ENCODE data around the gene KRT73.

KRT73 gene

DNA sequence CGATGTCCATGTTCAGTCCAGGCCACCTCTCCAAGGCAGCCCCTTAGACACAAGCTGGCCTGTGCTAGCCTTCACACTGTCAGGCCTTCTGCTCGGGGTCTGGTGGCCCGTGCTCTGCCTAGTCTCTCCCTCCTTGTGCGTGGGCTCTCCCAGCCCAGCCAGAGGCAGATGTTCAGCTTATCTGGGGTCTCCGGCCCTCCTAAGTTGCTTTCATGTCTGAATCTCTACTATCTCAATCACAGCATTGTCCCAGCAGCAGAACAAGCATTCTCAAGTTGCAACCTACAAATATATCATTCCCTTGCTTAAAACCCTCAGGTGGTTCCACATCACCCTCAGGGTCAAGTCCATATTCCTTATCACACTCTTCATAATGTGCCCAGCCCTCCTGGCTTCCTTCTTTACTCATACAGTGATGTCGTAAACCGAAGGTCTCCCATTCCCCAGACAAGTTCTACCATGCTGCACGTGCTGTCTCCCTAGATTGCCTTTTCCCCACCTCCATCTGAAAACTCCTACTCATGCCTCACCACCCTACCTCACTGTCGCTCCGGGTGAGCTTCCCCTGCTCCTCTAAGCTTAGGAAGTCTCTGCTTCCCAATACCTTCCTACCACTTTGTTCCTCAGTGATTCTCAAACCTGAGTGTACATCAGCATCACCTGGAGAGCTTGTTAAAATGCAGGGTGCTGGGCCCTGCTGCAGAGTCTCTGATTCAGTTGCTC is 1.5 kb downstream of the KRT73 start:
- no peak for DNase-seq

DNA sequence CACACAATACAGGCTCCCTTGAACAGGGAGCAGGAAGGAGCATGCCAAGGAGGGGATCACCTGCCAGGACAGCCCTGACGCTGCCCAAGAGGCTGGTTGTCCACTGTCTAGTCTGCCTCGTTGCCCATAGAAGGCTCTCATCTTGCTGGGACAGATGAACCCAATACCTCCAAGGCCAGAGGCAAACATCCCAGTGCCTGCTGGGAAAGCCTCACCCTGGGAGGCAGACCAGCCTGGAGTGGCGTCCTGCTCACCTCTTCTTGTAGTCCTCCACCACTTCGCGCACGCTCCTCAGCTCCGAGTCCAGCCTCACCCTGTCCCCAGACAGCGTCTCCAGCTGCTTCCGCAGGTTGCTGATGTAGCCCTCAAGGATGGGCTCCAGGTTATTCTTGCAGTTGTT is 2.4 kb downstream of the KRT73 start:
- DNase-seq: no peak

DNA sequence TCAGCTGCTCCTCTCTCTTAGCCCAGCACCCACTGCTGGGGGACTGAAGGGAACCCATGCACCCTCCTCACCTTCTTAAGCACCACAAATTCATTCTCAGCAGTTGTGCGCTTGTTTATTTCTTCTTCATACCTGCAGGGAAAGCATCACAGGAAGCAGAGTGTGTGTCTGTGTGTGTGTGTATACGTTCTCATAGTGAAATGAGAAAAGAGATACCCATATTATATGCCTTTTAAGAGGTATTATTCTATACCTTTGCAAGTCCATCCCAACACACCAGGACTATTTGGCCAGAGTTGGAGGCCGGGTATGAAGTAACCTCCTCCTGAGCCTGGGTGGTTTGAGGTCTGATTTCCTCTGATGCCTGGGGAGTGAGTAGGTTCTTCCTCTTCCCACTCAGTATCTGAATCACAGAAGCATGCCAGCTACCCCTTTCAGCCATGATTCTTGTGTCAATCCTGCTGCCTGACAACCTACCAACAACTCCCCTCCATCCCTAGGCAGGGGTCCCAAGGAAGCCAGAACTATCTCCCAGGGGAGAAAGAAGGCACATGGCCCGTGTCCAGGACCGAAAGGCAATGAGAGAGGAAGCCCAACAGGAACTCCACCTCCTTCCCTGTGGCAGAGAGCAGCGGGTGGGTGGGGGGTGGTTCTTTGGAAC is 3.0 kb downstream of the KRT73 start:
- peak; percentile 4 for DNase-seq

DNA sequence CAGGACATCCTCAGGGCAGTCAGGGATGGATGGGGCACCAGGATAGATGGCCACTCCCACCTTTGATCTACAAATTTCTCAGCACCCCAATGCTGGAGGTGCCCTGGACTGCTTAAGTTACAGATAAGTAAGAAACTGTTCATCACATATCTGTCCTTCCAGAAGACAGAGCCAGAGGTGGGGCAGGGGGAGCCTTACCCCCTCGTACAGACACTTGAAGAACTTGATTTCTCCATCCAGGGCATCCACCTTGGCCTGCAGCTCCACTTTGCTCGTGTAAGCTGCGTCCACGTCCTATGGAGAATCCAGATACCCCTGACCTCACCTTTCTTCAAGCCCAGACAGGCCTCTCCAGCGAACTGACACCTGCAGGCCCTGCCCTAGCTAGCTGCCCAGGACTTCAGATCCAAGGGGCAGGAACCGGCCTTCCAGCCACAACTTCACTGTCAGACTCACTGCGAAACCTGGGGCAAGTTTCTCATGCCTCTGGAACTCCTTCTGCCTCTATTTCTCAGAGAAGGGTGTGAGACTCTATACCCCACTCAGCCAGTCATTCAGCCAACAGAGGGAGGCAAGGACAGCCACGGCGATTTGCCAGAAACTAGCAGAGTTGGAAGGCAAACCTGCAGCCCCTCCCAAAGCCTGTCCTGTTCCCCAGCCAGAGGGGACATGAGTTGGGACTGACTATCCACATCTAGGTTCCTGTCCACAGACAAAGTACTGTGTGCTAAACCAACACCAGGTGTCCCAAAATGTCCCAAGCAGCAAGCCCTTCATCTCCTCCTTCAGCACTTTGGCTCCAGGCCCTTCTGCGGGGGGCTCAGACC is 3.8 kb downstream of the KRT73 start:
- DNase-seq: no peak

DNA sequence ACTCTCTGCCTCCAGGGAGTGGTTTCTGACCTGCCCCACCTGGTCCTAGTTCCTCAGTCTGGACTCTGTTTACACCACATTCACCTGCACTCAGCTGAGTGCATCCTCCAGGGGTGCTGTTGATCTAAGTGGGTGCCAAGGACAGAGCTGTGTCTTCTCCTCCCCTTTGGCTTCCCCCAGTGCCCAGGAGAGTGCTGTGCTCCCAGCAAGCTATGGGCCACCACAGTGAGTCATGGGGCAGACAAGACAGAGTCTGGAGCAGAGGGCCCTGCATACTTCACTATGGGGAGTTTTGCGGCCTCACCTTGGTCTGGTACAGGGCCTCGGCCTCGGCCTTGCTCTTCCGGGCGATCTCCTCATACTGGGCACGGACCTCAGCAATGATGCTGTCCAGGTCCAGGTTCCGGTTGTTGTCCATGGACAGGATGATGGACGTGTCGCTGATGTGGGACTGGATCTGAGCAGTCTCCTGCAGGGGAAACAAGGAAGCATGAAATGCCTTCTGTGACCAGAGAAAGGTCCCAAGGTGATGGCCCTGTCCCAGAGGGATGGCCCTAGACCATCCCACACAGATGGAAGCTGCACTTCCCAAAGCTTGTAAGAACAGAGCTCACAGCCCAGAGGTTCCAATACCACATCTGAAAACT is 4.9 kb downstream of the KRT73 start:
- DNase-seq: no peak

DNA sequence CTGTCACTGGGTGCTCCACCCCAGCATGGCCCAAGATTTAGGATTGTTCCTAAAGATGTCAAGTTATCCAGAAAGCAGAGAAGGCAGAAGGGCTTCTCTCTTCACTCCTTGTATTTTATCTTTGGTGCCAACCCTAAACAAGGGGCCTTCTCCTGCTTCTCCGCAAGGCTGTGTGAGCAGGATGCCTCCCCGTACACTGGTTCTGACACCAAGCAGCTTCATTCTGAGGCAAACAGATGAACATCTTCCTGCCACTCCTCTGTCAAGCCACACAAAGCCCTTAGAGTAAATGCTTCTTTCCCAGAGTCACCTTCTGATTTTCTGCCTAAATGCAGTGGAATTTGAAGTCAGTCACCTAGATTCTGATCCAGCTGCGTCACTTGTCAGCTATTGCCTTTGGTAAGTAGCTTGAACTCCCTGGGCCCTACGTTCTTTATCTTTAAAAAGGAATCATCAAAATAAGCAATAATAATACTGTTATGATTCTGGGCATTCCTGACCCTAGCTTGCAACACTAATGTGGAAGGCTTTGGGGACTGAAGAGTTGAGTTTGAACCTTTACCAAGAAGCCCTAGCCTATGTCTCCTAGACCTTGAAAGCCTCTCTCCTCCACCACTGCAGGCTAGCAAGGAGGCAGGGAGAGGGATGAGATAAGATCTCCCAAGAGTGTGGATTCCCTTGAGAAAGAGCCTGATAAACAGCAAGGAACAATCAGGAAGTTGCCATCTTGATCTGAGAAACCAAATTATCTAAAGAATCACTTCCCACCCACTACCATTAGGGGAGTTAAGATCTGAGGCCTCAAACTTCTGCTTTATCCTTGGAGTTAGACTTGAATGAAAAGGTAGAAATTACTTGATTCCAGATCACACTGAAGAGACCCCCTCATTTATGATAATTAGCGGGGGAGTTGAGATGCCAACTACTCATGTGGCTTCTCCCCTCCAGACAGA is 5.7 kb downstream of the KRT73 start:
- DNase-seq: no peak

DNA sequence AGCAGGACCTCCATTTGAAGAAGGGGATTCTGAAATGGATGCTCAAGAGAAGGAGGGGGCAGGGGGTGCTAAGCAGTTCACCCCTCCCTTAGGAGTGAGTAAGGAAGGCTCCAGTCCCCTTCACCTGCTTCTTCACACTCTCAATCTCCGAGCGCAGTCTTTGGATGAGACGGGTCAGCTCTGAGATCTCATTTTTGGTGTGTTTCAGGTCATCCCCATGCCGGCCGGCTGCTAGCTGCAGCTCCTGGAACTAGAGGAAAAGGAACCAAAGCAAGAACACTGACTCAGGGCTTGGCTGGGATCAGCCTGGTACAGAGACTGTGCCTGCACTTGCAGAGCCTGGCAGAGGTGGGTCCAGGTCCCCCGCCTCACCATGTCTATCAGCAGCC is 7.3 kb downstream of the KRT73 start:
- no peak for DNase-seq

DNA sequence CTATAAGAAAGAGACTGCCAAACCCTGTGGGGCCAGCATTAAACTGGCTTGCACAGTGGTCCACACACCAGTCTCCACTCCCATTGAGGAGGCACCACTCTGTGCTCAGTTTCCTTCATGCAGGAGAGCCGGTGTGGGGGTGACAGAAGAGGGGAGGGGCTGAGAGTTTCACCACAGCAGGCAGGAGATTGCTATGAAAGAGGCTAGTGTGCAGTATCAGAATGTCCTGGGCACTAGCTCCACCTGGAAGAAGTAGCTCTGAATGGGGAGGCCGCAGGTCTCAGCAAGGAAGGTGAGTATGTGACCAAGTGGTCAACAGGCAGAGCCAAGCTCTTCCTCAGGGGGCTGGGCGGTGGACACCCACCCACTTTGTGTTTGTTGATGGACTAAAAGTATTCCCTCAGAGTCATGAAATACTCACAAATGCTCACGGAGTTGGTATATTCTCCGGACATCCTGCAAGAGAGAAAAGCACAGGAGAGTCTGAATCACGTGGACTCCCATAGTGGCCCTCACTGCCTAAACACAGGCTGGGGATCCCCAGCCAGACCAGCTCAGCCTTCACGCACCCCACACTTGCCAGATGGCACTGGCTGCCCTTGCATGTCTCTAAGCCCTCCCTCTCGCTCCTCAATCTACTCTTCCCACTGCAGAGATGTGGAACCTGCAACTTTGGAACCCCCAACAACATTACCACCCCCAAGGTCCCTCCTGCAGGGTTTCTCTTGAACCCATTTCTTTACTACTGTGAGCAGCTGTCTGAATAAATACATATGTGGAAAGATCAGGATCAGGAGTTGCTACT is 9.3 kb downstream of the KRT73 start:
- DNase-seq: no peak

DNA sequence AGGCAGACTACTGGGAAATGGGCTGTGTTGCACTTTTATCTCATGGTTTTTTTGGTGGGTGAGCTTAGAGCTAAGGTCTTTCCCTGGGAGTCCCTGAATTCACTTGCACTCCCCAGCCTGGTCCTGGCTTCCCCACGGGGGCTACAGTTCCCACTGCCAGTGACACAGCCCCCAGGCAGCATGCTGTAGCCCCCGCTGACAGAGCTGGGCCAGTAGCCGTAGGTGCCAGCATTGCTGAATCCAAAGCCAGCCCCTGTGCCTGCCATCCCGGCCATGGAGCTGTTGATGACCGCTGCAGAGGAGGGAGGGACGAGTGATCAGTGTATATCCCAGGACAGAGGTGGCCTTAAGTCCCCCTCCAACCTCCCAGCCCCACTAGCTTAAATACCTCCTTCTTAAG is 10.2 kb downstream of the KRT73 start:
- DNase-seq: no peak

DNA sequence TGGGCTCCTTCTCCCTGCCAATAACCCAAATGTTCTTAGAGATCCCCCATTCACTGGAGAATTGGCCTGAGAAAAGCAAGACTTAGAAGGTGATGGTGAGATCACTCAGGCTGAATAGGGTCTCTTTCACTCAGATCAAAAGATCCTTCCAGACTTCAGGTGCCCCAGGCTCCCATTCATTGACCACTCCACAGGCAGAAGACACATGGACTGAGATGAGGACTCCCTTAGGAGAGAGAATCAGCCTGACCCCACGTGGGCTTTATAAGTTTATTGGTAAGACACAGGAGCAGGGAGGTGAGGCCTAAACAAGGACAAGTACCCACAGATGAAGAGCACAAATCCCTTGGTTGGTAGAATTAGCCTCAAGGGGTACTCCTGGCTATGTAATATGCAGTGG is 11.0 kb downstream of the KRT73 start:
- no peak for DNase-seq

DNA sequence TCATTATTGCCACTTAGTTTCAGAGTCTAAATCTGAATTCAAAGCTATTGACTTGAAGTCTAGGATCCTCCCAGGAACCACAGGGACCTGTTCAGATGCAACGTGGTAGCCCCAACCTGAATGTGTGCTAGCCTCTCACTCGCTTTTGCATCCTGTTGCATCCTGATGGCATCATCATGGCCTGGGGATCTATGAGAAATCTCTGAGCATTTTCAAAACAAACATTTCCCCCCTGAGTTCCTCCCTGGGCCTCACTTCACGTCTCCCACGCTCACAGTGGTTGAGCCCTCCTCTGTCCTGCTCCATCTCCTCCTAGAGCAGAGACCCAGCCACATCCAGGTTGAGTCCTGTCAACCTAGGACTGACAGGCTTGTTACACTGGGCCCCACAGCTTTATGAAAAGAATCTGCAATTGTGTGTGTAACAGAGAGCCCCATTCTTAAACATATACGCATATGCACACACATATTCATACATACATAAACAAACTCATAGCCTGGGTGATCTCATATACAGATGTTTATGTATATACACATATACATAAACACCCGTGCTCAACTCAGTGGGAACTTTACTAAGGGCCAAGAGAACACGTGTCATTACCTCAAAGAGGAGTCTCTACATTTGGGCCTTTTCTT is 11.7 kb downstream of the KRT73 start:
- DNase-seq: no peak

DNA sequence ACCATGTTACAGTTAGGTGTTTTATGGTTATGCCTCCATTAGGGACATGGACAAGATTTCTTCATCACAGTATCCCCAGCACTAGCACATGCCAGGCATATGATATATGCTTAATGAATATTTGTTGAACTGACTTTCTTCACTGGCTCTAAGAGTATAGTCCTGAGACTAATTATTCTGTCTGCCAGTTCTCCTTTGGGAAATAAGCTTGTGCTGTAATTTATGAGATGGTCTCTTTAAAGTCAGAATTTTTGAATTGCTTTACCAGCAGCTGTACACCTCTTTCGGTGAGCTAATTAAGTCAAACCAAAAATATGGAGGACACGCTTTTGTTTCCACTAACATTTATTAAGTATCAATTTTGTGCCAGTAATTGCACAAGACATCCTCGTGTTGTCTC is 12.3 kb downstream of the KRT73 start:
- DNase-seq: no peak

DNA sequence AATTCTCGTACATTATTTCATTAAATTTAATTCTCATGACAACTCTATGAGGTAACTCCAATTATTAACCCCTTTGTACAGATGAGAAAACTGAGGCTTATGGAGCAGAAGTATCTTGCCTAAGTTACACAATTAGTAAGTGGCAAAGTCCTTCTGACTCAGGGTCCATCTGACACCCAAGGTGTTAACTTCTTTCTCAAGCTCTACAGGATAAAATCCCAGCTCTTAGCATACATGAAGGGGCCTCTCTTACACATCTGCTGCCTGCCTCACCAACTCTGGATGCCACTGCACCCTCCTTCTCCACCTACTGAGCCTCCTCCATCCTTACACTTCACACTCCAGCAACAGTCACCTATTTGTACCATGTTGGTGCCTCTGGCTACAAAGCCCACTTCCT is 12.8 kb downstream of the KRT73 start:
- DNase-seq: no peak

DNA sequence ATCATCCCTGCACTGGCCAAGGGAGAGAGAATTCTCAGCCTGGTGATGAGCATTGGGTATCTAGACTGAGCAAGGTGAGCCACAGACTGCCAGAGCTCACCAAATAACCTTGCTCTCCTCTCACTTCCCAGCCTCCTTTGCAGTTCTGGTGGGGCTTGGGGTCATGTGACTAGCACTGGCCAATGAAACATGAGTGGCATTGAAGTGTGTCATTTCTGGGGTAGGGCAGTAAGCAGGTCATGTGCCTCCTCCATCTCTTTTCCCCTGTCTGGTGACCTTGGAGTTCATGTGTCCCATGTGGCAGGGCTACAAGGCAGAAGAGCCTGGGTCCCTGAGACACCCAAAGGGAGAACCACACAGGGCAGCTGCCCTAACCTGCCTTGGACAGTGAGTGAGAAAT is 13.5 kb downstream of the KRT73 start:
- no peak for DNase-seq

DNA sequence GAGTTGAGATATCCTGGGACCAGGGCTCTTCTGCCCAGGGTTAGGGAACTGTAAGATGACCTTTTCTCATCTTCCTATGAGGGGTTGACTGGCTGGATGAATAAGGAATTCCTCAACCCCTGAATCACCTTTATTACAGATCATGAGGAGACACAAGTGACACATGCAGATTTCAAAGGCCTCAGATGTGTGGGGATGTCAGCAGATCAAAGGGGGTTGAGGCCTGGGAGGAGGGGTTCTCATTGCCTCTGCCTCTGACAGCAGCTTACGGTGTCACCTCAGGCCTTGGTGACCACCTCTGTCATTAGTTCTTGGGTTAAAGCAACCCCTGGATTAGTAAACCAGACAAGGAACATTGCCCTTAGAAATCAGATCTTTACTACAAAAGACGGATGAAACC is 15.0 kb downstream of the KRT73 start:
- DNase-seq: peak; percentile 17

DNA sequence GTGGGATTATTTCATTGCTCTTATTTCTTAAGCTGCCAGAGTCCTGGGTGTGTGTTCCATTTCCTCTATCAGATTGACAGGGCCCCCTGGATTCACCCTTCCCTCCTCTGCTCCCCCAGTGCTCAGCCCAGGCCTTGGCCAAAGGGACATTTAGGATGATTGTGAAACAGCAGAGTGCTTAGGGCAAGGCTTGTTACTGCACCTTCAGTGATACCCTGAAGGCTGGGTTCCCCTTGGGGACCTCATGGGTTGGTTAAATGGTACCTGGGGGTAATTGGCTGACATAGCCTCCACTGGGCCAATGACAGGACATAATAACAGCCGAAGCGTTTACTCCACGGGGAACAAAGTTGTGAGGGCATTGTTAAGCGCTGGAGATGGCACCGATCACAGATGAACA is 15.8 kb downstream of the KRT73 start:
- DNase-seq: no peak

DNA sequence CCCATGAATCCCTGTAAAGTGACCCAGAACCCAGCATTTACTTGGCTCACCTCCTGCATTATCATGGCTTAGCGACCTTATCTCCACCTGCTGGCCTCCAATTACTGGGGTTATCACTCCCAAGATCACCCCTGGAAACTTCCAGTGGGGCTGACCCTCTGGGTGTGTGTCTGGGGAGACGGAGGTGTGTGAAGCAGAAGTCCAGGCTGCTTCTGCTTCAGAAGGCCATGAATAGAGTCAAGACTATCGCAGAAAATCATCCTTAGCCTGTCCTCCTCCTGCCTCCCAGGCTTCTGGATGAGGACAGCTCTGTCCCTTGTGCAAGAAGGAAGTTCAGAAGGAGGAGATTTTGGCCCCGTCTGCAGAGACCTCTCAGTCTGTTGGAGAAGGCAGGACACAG is 16.7 kb downstream of the KRT73 start:
- no peak for DNase-seq

DNA sequence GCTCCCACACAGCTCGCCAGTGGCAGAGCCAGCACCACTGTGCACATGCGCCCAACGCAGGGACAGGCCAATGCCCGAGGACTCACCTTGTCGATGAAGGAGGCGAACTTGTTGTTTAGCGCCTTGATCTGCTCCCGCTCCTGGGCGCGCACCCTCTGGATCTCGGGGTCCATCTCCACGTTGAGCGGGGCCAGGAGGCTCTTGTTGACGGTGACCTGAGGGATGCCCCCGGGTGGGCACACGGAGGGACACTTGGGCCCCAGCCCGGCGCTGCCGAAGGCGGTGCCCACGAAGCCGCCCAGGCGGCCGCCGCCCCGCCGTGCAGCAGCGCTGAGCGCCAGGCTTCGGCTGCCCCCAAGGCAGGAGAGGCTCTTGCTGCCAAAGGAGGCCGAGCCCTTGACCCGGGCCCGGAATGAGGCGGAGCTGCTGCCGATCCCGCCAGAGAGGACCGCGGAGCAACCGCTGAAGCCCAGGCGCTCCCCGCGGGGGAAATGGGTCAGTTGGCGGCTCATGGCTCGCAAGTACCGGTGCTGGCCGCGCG is 17.3 kb downstream of the KRT73 start, which contains the start of gene KRT72:
Gene KRT72 (minus strand): TSS at position 523 of the 541 bp plus-strand sequence. CDS start 11 bp downstream, at position 512.
- no peak for DNase-seq

DNA sequence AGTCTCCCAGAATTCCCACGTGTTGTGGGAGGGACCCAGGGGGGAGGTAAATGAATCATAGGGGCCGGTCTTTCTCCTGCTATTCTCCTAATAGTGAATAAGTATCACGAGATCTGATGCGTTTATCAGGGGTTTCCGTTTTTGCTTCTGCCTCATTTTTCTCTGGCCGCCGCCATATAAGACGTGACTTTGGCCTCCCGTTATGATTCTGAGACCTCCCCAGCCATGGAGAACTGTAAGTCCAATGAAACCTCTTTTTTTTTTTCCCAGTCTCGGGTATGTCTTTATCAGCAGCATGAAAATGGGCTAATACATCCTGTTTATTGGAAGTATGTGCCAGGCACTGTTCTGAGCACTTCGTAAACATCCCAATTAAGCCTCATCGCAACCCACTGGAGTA is 17.9 kb downstream of the KRT73 start:
- no peak for DNase-seq

DNA sequence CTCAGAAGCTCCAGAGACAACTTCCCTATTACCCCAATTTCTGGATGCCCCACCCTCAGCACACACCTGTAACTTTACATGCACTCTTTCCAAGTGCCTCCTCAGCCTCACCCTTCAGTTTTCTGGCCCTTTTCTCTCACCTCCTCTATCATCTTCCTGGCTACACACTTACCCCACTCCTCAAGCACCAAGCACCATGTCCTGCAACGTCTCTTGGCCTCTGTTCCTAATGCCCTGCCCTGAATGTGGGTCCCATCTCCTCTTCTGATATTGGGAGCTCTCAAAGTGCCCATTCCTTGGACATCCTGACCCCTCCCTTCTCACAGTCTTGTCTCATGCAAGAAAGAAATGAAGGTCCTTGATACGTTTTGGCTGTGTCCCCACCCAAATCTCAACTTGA is 18.3 kb downstream of the KRT73 start:
- DNase-seq: no peak

DNA sequence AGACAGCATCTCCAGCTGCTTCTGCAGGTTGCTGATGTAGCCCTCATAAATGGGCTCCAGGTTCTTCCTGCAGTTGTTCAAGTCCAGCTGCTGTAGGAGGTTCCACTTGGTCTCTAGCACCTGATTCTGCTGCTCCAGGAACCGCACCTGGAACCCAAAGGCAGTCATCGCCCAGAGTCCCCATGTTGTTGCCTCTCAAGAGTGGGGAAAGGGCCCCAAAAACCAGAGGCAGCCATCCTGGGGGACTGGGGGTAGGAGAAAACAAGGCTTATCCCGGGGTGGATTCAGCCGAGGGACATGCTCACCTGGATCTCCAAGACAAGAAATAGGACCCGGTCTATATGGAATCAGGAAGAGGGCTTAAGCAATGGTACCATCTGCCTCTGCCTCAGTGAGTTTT is 19.4 kb downstream of the KRT73 start:
- no peak for DNase-seq
